ENCODE results near the gene C3orf20.

- TF ChIP-seq CTCF (IDR thresholded peaks at IDR 0.05) = no peak
- TF ChIP-seq ZBTB43 (CRISPR knock-in tag; IDR thresholded peaks at IDR 0.05) = no peak
- TF ChIP-seq ATF6 (CRISPR knock-in tag; IDR thresholded peaks at IDR 0.05) = no peak
- TF ChIP-seq CBFB (CRISPR knock-in tag; IDR thresholded peaks at IDR 0.05; ENCODE audit: low read depth) = no peak
- TF ChIP-seq JUN (CRISPR knock-in tag; IDR thresholded peaks at IDR 0.05) = no peak
- no peak for TF ChIP-seq IRF2 (CRISPR knock-in tag; IDR thresholded peaks at IDR 0.05; ENCODE audit: borderline replicate concordance, low read depth)
- no peak for TF ChIP-seq ZNF121 (CRISPR knock-in tag; IDR thresholded peaks at IDR 0.05)
- TF ChIP-seq CREB1 (CRISPR knock-in tag; IDR thresholded peaks at IDR 0.05) = no peak
- no peak for TF ChIP-seq KAT7 (CRISPR knock-in tag; IDR thresholded peaks at IDR 0.05; ENCODE audit: borderline replicate concordance)
- TF ChIP-seq FOXP4 (CRISPR knock-in tag; IDR thresholded peaks at IDR 0.05) = no peak
- no peak for TF ChIP-seq MXD4 (CRISPR knock-in tag; IDR thresholded peaks at IDR 0.05; ENCODE audit: borderline replicate concordance)
- TF ChIP-seq ZBTB21 (CRISPR knock-in tag; IDR thresholded peaks at IDR 0.05; ENCODE audit: borderline replicate concordance) = no peak
Measured at GRCh38 chr3:14645453-14645852, 29.5 kb upstream of the C3orf20 start.

All from WTC11 (cell line).